HG03575 (cell line): ENCODE results near the gene SYNGR1.
"Not testable (repeated sequence)": the region's sequence is repeated elsewhere in the genome, so short reads cannot be mapped to it uniquely, and the experiment has no call there.

Experiments
- ATAC-seq: cut with Tn5 transposase; IDR thresholded peaks from one replicate; pipeline ENCODE4 v1.9.1; 2021; ENCODE audit not compliant: unreplicated experiment, insufficient number of reproducible peaks, low FRiP score; ENCODE audit errors: extremely low read depth

Gene SYNGR1

GRCh38 chr22:39388261-39389011, 38.6 kb downstream of the SYNGR1 start:
- ATAC-seq = no peak

- ATAC-seq = no peak
These were observed 39.6 kb downstream of the SYNGR1 start for GRCh38 chr22:39389420-39389819.

- no peak for ATAC-seq
These were observed 42.7 kb downstream of the SYNGR1 start for GRCh38 chr22:39392341-39392948.

GRCh38 chr22:39395936-39396796, 46.4 kb downstream of the SYNGR1 start:
- ATAC-seq = no peak

GRCh38 chr22:39396797-39397195, 47.0 kb downstream of the SYNGR1 start:
- ATAC-seq = no peak

GRCh38 chr22:39401301-39401631, 51.5 kb downstream of the SYNGR1 start:
- ATAC-seq = no peak

- ATAC-seq = no peak
These were observed 55.7 kb downstream of the SYNGR1 start for GRCh38 chr22:39405346-39406085.

- ATAC-seq = no peak
These were observed 58.4 kb downstream of the SYNGR1 start for GRCh38 chr22:39408173-39408572.

- no peak for ATAC-seq
These were observed 59.0 kb downstream of the SYNGR1 start for GRCh38 chr22:39408807-39409206.

- ATAC-seq = no peak
These were observed 59.8 kb downstream of the SYNGR1 start for GRCh38 chr22:39409516-39410029.

GRCh38 chr22:39410264-39410663, 60.5 kb downstream of the SYNGR1 start:
- no peak for ATAC-seq

- ATAC-seq = not testable (repeated sequence)
These were observed 62.1 kb downstream of the SYNGR1 start for GRCh38 chr22:39411828-39412365.

- ATAC-seq = not testable (repeated sequence)
These were observed 63.4 kb downstream of the SYNGR1 start for GRCh38 chr22:39413204-39413603.

- ATAC-seq = no peak
These were observed 64.6 kb downstream of the SYNGR1 start for GRCh38 chr22:39414377-39414776.

- ATAC-seq = no peak
These were observed 65.1 kb downstream of the SYNGR1 start for GRCh38 chr22:39414886-39415285.

GRCh38 chr22:39415506-39415905, 65.7 kb downstream of the SYNGR1 start:
- ATAC-seq = no peak

- no peak for ATAC-seq
These were observed 66.5 kb downstream of the SYNGR1 start for GRCh38 chr22:39416319-39416718.

GRCh38 chr22:39417641-39418040, 67.8 kb downstream of the SYNGR1 start:
- no peak for ATAC-seq

GRCh38 chr22:39418696-39419095, 68.9 kb downstream of the SYNGR1 start:
- no peak for ATAC-seq
